ENCODE data around the gene EXOG.

The EXOG gene

DNA sequence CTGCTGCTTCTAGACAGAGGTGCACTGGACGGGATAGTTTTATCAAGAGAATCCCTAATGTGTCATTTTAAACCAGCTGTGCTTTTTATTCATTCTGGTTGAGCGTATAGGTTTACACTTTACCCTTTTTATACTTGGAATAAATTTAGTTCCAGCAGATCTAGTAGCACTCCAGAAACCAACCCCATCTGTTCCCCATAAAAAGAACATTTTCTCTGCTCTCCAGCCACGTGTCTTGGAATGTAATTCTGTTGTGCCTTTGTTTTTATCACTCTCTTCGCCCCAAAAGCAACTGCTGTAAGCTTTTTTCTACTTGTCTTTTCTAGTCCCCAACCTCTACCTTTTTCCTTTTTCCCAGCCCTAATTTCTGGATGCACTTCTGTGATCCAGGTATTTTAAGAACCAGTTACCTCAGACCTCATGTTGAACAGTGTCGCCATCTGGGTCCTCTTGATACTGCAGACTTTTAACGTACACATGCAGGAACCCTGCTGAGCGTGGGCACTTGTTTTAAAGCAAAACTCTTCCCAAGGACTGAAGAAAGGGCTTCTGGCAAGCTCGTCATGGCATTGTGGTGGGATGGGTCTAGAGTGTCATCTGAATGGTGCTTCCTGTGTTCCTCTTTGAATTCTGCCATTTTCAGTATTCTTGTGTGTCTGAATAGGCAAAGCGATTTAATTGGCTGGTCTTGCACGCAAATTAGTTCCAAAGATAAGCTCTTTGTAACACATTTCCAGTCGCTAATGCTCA, 5.7 kb upstream of the EXOG start:
- no peak for TF ChIP-seq ZNF274 (IDR thresholded peaks at IDR 0.05; ENCODE audit: low read depth, low read length)
- no peak for TF ChIP-seq SUZ12 (IDR thresholded peaks at IDR 0.05; ENCODE audit: extremely low read depth, insufficient read depth, insufficient read length)
- no peak for TF ChIP-seq YY1 (IDR thresholded peaks at IDR 0.05; ENCODE audit: insufficient read depth, insufficient read length)
- Histone ChIP-seq H3K9me3 (ENCODE audit: insufficient read depth, low read length) (no peaks in the 10 kb centered on the region), H3K9ac (ENCODE audit: insufficient read length, low read depth) (no peak overlapping the region), H3K4me1 (ENCODE audit: insufficient read depth, insufficient read length) (no peaks in the 10 kb centered on the region), H3K36me3 (ENCODE audit: insufficient read depth, insufficient read length, low read length) (peaks cover 13% of the 10 kb centered on the region), H3K27me3 (ENCODE audit: insufficient read depth, insufficient read length) (no peaks in the 10 kb centered on the region), H3K4me3 (ENCODE audit: insufficient read length, low read depth) (no peak overlapping the region)
- no peak for DNase-seq (ENCODE audit: low read depth, low spot score)

DNA sequence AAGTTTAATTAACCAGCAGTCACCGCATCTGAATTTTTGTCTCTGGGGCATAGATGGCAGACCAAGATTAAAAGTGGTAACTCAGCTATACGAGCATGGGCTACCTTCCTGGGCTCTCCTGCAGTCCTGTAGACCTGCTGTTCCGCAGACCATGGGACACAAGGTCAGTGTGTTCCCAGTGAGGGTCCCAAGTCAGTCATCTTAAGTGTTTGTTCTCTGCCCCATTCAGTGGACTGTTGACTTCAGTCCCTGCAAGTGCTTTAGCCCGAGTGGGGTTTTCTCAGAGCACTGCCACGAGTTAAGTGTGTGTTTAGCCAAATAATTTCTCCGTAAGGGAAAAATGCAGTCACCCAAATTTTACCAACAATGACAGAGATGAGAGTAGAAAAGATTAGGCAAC, 4.9 kb upstream of the EXOG start:
- TF ChIP-seq SUZ12 (IDR thresholded peaks at IDR 0.05; ENCODE audit: extremely low read depth, insufficient read depth, insufficient read length): no peak
- no peak for TF ChIP-seq YY1 (IDR thresholded peaks at IDR 0.05; ENCODE audit: insufficient read depth, insufficient read length)
- no peak for TF ChIP-seq ZNF274 (IDR thresholded peaks at IDR 0.05; ENCODE audit: low read depth, low read length)
- Histone ChIP-seq H3K27me3 (ENCODE audit: insufficient read depth, insufficient read length) (no peaks in the 10 kb centered on the region), H3K9ac (ENCODE audit: insufficient read length, low read depth) (no peak overlapping the region), H3K9me3 (ENCODE audit: insufficient read depth, low read length) (no peaks in the 10 kb centered on the region), H3K36me3 (ENCODE audit: insufficient read depth, insufficient read length, low read length) (peaks cover 13% of the 10 kb centered on the region), H3K4me3 (ENCODE audit: insufficient read length, low read depth) (no peak overlapping the region), H3K4me1 (ENCODE audit: insufficient read depth, insufficient read length) (no peaks in the 10 kb centered on the region)
- no peak for DNase-seq (ENCODE audit: low read depth, low spot score)

DNA sequence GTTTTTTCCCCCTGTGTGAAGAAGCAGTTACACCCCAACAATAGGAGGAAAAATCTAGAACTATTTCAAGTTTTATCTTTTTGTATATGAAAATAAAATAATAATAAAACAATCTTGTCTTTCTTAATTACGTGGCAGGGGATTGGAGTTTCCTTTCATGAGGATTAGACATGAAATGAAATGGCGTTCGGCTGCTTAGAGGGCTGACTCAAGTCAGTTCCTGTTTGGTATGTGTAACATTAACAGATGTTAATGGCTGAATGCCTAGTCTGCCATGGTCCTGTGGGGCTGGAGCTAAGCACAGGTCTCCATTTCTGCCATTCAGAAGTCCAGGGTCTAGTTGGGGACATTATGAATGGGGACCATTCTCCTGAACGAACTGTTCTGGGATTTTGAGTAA, 3.1 kb upstream of the EXOG start:
- DNase-seq (ENCODE audit: low read depth, low spot score): no peak
- TF ChIP-seq YY1 (IDR thresholded peaks at IDR 0.05; ENCODE audit: insufficient read depth, insufficient read length) (no peak), ZNF274 (IDR thresholded peaks at IDR 0.05; ENCODE audit: low read depth, low read length) (no peak), SUZ12 (IDR thresholded peaks at IDR 0.05; ENCODE audit: extremely low read depth, insufficient read depth, insufficient read length) (no peak)
- H3K9ac ChIP-seq (ENCODE audit: insufficient read length, low read depth): no peak overlapping the region

DNA sequence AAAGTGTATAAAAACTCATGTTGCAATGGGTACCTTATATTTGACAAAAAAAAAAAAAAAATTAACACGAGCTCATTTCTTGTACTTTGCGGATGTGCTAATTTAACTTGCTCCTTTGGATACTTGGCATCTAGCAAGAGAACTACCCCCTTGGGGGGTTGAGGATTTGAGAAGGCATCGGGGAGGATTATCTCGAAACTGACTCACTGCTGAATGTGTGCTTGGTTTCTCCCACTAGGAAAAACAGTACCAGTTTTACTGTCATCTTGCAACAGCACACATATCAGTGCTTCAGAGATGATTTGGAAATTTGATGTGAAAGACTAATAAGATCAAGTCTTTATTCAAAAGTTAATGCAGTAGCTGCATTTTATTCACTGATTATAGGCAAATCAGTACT, 891 bp downstream of the EXOG start:
- Histone ChIP-seq H3K9me3 (ENCODE audit: insufficient read depth, low read length) (no peaks in the 10 kb centered on the region), H3K36me3 (ENCODE audit: insufficient read depth, insufficient read length, low read length) (peaks cover 30% of the 10 kb centered on the region), H3K4me1 (ENCODE audit: insufficient read depth, insufficient read length) (no peaks in the 10 kb centered on the region), H3K9ac (ENCODE audit: insufficient read length, low read depth) (peak overlapping the region; percentile 92), H3K27me3 (ENCODE audit: insufficient read depth, insufficient read length) (no peaks in the 10 kb centered on the region), H3K4me3 (ENCODE audit: insufficient read length, low read depth) (peak overlapping the region; percentile 89)
- TF ChIP-seq ZNF274 (IDR thresholded peaks at IDR 0.05; ENCODE audit: low read depth, low read length): no peak
- TF ChIP-seq YY1 (IDR thresholded peaks at IDR 0.05; ENCODE audit: insufficient read depth, insufficient read length): no peak
- TF ChIP-seq SUZ12 (IDR thresholded peaks at IDR 0.05; ENCODE audit: extremely low read depth, insufficient read depth, insufficient read length): no peak
- no peak for DNase-seq (ENCODE audit: low read depth, low spot score)

More for the DNA sequence above, 3.1 kb upstream of the EXOG start:
- Histone ChIP-seq H3K36me3 (ENCODE audit: insufficient read depth, insufficient read length, low read length) (peaks cover 11% of the 10 kb centered on the region), H3K9me3 (ENCODE audit: insufficient read depth, low read length) (no peaks in the 10 kb centered on the region), H3K4me3 (ENCODE audit: insufficient read length, low read depth) (no peak overlapping the region), H3K27me3 (ENCODE audit: insufficient read depth, insufficient read length) (no peaks in the 10 kb centered on the region), H3K4me1 (ENCODE audit: insufficient read depth, insufficient read length) (no peaks in the 10 kb centered on the region)

DNA sequence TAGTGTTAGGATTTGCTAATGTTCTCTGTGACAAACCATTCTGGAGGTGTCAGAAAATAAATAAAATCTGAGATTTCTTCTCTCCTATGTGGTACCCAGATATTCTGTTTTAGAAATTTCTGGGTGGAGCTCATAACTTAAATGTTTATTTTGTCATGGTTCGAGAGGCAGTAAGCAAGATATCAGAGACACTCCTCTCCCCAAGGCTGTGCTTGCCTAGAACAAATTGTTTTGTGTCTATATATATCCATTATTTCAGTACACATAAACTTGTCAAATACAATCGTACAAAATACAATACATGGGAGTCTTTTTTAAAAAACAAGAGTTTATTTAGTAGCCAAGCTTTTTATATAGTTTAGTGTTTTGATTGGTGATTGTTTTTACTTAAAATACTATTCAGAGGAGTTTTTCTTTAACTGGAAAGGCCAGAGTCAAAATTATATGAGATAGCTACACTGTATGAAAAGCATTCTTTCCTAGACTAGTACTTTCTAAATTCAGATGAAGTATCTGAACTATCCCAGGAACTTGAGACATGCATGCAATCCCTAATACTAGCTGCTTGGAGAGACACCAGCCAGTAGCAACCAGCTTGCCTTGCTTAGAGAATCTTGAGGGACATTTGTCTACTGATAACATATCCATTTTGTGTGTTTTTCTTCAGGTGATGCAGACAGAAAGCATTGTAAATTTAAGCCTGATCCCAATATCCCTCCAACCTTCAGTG, 4.7 kb downstream of the EXOG start:
- Histone ChIP-seq H3K9ac (ENCODE audit: insufficient read length, low read depth) (no peak overlapping the region), H3K27me3 (ENCODE audit: insufficient read depth, insufficient read length) (no peaks in the 10 kb centered on the region), H3K4me1 (ENCODE audit: insufficient read depth, insufficient read length) (no peaks in the 10 kb centered on the region), H3K9me3 (ENCODE audit: insufficient read depth, low read length) (no peaks in the 10 kb centered on the region), H3K36me3 (ENCODE audit: insufficient read depth, insufficient read length, low read length) (peaks cover 60% of the 10 kb centered on the region), H3K4me3 (ENCODE audit: insufficient read length, low read depth) (no peak overlapping the region)
- TF ChIP-seq SUZ12 (IDR thresholded peaks at IDR 0.05; ENCODE audit: extremely low read depth, insufficient read depth, insufficient read length) (no peak), YY1 (IDR thresholded peaks at IDR 0.05; ENCODE audit: insufficient read depth, insufficient read length) (no peak), ZNF274 (IDR thresholded peaks at IDR 0.05; ENCODE audit: low read depth, low read length) (no peak)
- no peak for DNase-seq (ENCODE audit: low read depth, low spot score)

DNA sequence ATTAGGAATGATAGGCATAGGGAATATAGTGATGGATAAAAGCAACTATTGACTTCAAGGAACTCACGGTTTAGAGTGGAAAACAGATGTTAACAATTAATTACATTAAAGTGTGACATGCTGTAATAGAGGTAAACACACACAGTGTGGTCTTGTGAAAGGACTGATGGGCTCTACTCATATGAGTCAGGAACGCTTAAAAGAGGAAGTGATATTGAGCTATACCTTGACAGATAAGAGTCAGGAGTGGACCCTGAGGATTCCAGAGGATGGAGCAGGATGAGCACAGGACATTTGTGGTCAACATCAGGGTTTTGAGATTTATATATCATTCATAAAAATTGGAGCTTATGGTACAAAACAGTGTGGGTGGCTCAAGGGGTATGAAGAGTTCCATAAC, 11.0 kb downstream of the EXOG start:
- Histone ChIP-seq H3K36me3 (ENCODE audit: insufficient read depth, insufficient read length, low read length) (peaks cover 68% of the 10 kb centered on the region), H3K4me3 (ENCODE audit: insufficient read length, low read depth) (no peak overlapping the region), H3K9ac (ENCODE audit: insufficient read length, low read depth) (no peak overlapping the region), H3K9me3 (ENCODE audit: insufficient read depth, low read length) (no peaks in the 10 kb centered on the region), H3K27me3 (ENCODE audit: insufficient read depth, insufficient read length) (no peaks in the 10 kb centered on the region), H3K4me1 (ENCODE audit: insufficient read depth, insufficient read length) (no peaks in the 10 kb centered on the region)
- TF ChIP-seq SUZ12 (IDR thresholded peaks at IDR 0.05; ENCODE audit: extremely low read depth, insufficient read depth, insufficient read length) (no peak), YY1 (IDR thresholded peaks at IDR 0.05; ENCODE audit: insufficient read depth, insufficient read length) (no peak), ZNF274 (IDR thresholded peaks at IDR 0.05; ENCODE audit: low read depth, low read length) (no peak)
- no peak for DNase-seq (ENCODE audit: low read depth, low spot score)

DNA sequence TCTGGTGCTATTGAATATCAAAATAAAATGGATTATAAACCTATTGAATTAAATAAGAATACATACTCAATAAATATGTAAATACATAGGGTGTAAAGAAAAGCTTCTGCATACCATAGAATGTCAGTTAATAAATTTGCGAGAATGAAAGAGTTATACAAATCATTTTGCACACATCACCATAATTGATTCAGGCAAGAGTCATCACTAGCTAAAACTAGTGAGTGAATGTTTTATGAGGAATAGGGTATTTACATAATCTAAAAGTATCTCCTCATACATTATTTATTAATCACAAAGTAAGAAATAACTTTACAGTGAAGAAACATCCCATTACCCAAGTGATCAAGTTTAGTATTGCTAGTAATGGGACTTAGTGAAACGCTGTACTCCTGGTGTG, 13.6 kb downstream of the EXOG start:
- no peak for DNase-seq (ENCODE audit: low read depth, low spot score)
- Histone ChIP-seq H3K9me3 (ENCODE audit: insufficient read depth, low read length) (no peaks in the 10 kb centered on the region), H3K9ac (ENCODE audit: insufficient read length, low read depth) (no peak overlapping the region), H3K36me3 (ENCODE audit: insufficient read depth, insufficient read length, low read length) (peaks cover 60% of the 10 kb centered on the region), H3K4me3 (ENCODE audit: insufficient read length, low read depth) (no peak overlapping the region), H3K4me1 (ENCODE audit: insufficient read depth, insufficient read length) (no peaks in the 10 kb centered on the region), H3K27me3 (ENCODE audit: insufficient read depth, insufficient read length) (no peaks in the 10 kb centered on the region)
- TF ChIP-seq SUZ12 (IDR thresholded peaks at IDR 0.05; ENCODE audit: extremely low read depth, insufficient read depth, insufficient read length): no peak
